Common myeloid progenitor, CD34-positive (primary cell): ENCODE data around the gene PAXX.
"Not testable (repeated sequence)": the region's sequence is repeated elsewhere in the genome, so short reads cannot be mapped to it uniquely, and the experiment has no call there.

Source experiments
- CTCF ChIA-PET: fragments of 350-600 bp; sonication (Branson Sonifier 250); formaldehyde crosslinking; loops from one replicate; lab custom pipeline; 2021; ENCODE audit warnings: antibody characterized with exemption; lab: Charles Lee
- POLR2A ChIA-PET: fragments of 350-600 bp; sonication (Branson Sonifier 250); formaldehyde crosslinking; loops from one replicate; lab custom pipeline; 2021; ENCODE audit warnings: antibody characterized with exemption; lab: Charles Lee
- DNase-seq, 3 donors: peaks; one replicate each; pipeline versions ENCODE4 v3.0.0 to v3.0.0-alpha.2; 2013
- H3K27ac ChIP-seq, 2 experiments: 1 replicate in 1 of 2; 2 replicates in 1 of 2; pipeline ENCODE4 v1.7.0; 2013; ENCODE audit warnings: inconsistent platforms in 2 of 2, low read length in 2 of 2, mild to moderate bottlenecking in 2 of 2, low read depth in 1 of 2, moderate library complexity in 1 of 2; ENCODE audit not compliant: severe bottlenecking in 2 of 2, insufficient read depth in 1 of 2, poor library complexity in 1 of 2
- H3K27me3 ChIP-seq, 5 experiments: replicated peaks in 2 of 5; 1 replicate in 3 of 5; 2 replicates in 2 of 5; pipeline versions ENCODE4 v1.6.1 to v1.7.0; 2013; ENCODE audit warnings: low read length in 4 of 5, mild to moderate bottlenecking in 2 of 5, moderate library complexity in 2 of 5, inconsistent platforms in 1 of 5; ENCODE audit not compliant: insufficient read depth in 5 of 5, control insufficient read depth in 4 of 5
- H3K36me3 ChIP-seq, 4 experiments: 1 replicate in 2 of 4; 2 replicates in 2 of 4; pipeline versions ENCODE4 v1.6.1 to v1.7.0; 2013; ENCODE audit warnings: low read length in 3 of 4, control low read depth in 1 of 4, mild to moderate bottlenecking in 1 of 4; ENCODE audit not compliant: control insufficient read depth in 4 of 4, insufficient read depth in 4 of 4
- H3K4me1 ChIP-seq, 4 experiments: 1 replicate in 3 of 4; 2 replicates in 1 of 4; pipeline versions ENCODE4 v1.6.1 to v1.7.1; 2013; ENCODE audit warnings: low read length in 3 of 4, mild to moderate bottlenecking in 3 of 4, control low read depth in 1 of 4, inconsistent platforms in 1 of 4, moderate library complexity in 1 of 4; ENCODE audit not compliant: control insufficient read depth in 4 of 4, insufficient read depth in 4 of 4; ENCODE audit errors: control extremely low read depth in 1 of 4
- H3K4me3 ChIP-seq, 7 experiments: 1 replicate in 4 of 7; 2 replicates in 3 of 7; pipeline versions ENCODE4 v1.5.1 to v1.7.0; 2013; ENCODE audit warnings: mild to moderate bottlenecking in 7 of 7, low read length in 6 of 7, moderate library complexity in 6 of 7, inconsistent platforms in 2 of 7, low read depth in 2 of 7, control low read depth in 1 of 7; ENCODE audit not compliant: insufficient read depth in 4 of 7, control insufficient read depth in 1 of 7; ENCODE audit errors: extremely low read depth in 1 of 7
- H3K9me3 ChIP-seq, 5 experiments: 1 replicate in 4 of 5; 2 replicates in 1 of 5; pipeline versions ENCODE4 v1.6.1 to v1.7.1; 2013; ENCODE audit warnings: low read length in 4 of 5, mild to moderate bottlenecking in 2 of 5, inconsistent platforms in 1 of 5, low read depth in 1 of 5, moderate library complexity in 1 of 5; ENCODE audit not compliant: control insufficient read depth in 4 of 5, insufficient read depth in 2 of 5; ENCODE audit errors: control extremely low read depth in 1 of 5
- WGBS: methylation state at CpG from one replicate; pipeline ENCODE4 v1.1.5; 2013; ENCODE audit not compliant: insufficient coverage; 5-methylcytosine and 5-hydroxymethylcytosine counted together

Gene PAXX

DNA sequence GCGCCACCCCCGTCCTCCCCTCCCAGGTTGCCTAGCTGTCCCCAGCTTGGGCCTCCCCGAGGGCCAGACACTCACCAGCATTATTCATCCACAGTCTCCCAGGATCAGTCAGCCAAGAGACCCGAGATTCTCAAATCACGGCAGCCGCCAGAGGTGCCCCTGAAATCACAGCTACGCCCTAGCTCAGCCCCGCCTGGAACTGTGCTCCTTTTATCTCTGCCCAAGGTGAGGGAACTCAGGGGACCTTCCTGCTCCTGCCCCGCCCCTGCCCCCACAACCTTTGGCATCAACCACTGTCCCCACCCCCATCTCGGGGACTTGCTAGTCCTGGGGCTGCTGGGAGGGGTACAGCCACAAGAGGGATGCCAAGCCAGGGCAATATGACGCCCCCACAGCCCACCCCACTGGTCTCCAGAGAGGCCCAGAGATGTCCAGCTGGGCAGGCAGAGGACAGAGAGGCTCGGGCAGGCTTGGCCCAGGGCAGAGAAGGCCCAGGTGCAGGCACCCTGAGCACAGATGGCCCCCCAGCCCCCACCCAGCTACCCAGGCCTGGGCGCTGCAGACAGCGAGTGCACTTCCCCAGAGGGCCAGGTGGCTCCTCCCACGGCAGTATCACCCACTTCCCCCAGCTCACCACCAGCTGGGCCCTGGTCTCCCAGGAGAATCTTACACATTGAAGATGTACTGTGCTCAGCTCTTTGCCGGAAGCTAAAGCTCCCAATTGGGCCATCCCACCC lies 39.9 kb downstream of the PAXX start, which contains the start of gene FUT7:
TSS of gene FUT7 (minus strand) at position 185 of the 737 bp plus-strand sequence. CDS start at position 88, 97 bp downstream.
- peak within 1 kb of the TSS in 6 of 7 experiments; percentile 24 to 83 (median 64) for H3K4me3 ChIP-seq
- no peaks in the 10 kb centered on the region for H3K9me3 ChIP-seq
- WGBS = 43% methylated on average over 11 of the region's 16 CpGs
- peaks cover 0 to 11% (median 2%) of the 10 kb centered on the region in 4 experiments for H3K36me3 ChIP-seq
- ChIA-PET CTCF (interaction anchor here (1.0 to 4.3 kb wide), 3 partner anchors 28 to 190 kb away, joined by 3 to 34 read pairs (median 5); partner anchors contain the start of gene AJM1), POLR2A (no interaction called here)
- peak in 2 of 3 donors; percentile 73 to 76 for DNase-seq
- H3K27me3 ChIP-seq = no peaks in the 10 kb centered on the region
- peaks cover 0 to 81% (median 78%) of the 10 kb centered on the region in 4 experiments for H3K4me1 ChIP-seq
- H3K27ac ChIP-seq = peak within 1 kb of the TSS; percentile 86 to 87

DNA sequence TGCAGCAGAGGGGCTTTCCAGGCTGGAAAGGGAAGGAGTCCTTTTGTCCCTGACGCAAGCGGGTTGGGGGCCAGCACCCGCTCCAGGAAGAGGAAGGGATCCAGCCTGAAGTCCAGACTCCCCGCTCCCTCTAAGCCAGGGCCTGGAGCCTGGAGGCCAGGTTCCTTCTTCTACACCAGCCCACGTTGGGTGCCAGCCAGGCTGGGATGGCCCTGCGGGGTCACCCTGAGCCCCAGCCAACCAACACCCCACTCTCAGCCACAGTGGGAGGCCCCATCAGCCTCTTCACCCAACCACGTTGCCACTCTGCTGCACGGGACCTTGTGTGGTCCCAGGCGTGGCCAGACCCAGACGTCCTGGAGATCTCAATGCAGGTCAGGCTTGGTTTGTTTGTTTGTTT lies 40.6 kb downstream of the PAXX start:
- peak; percentile 61 to 86 (median 86) for DNase-seq
- Histone ChIP-seq H3K27me3 (no peaks in the 10 kb centered on the region), H3K4me3 (peak overlapping the region; percentile 2 to 83 (median 49)), H3K9me3 (no peaks in the 10 kb centered on the region), H3K27ac (peak overlapping the region; percentile 44 to 87), H3K4me1 (peaks cover 0 to 75% (median 73%) of the 10 kb centered on the region in 4 experiments), H3K36me3 (peaks cover 0 to 14% (median 7%) of the 10 kb centered on the region in 4 experiments)
- WGBS = 31% methylated on average over 6 of the region's 10 CpGs
- ChIA-PET POLR2A (no interaction called here), CTCF (interaction anchor here (1.0 to 4.3 kb wide), 3 partner anchors 27 to 191 kb away, joined by 3 to 34 read pairs (median 5); partner anchors contain the start of gene AJM1)

DNA sequence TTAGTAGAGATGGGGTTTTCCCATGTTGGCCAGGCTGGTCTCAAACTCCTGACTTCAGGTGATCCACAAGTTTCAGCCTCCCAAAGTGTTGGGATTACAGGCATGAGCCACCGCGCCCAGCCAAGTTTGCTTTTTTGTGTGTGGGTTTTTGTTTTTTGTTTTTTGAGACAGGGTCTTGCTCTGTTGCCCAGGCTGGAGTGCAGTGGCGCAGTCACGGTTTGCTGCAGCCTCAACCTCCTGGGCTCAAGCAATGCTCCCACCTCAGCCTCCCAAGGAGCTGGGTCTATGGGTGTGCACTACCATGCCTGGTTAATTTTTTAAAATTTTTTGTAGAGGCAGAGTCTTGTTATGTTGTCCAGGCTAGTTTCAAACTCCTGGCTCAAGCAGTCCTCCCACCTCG lies 41.3 kb downstream of the PAXX start:
- POLR2A ChIA-PET, H3K9me3 ChIP-seq, H3K27me3 ChIP-seq: not testable (repeated sequence)
- CTCF ChIA-PET = interaction anchor here (1.6 to 8.5 kb wide), 5 partner anchors 9 to 87 kb away, joined by 4 to 109 read pairs (median 28); partner anchors contain the start of genes ABCA2, C8G, FBXW5 and NPDC1
- Histone ChIP-seq H3K4me3 (peak overlapping the region in 6 of 7 experiments; percentile 2 to 83 (median 66)), H3K4me1 (peaks cover 0 to 73% (median 71%) of the 10 kb centered on the region in 4 experiments), H3K27ac (peak overlapping the region in 1 of 2 experiments; percentile 87), H3K36me3 (peaks cover 0 to 14% (median 8%) of the 10 kb centered on the region in 4 experiments)
- DNase-seq = peak in 1 of 3 donors; percentile 37
- 100% methylated on average over 3 of the region's 5 CpGs for WGBS

DNA sequence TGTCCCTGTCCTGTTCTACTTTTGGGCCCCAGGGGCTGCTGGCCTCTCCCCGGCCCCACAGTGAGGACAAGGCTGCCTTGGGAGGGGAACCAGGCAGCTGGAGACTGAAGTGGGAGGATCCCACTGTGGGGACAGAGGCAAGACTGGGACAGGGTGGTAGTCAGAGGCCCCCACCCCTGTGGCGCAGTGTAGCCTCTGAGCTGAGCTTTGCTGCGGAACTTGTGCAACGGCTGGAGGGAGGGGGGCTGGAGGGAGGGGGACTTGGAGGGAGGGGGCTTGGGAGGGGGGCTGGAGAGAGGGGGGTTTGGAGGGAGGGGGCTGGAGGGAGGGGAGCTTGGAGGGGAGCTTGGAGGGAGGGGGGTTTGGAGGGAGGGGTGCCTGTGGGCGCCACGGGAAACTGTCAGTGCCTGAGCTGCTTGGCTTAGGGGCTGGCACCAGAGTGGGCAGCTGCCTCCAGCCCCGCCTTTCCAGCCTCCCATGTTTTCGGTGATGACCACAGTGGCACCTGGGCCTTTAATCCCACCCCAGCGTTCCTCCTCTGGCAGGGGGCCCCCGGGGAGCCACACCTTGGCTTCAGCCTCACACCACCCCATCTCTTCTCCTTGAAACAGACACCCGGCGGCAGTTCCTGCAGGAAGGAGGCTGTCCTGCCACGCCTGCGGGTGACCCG lies 42.0 kb downstream of the PAXX start:
- 0% methylated on average over 10 of the region's 15 CpGs for WGBS
- CTCF ChIA-PET = interaction anchor here (0.8 to 8.5 kb wide), 28 partner anchors 10 to 247 kb away, joined by 3 to 109 read pairs (median 6); partner anchors contain the start of genes ABCA2, C8G, CLIC3 and FBXW5
- Histone ChIP-seq H3K4me1 (peaks cover 0 to 66% (median 64%) of the 10 kb centered on the region in 4 experiments), H3K27ac (peak overlapping the region in 1 of 2 experiments; percentile 87), H3K27me3 (no peaks in the 10 kb centered on the region), H3K36me3 (peaks cover 0 to 21% (median 13%) of the 10 kb centered on the region in 4 experiments), H3K9me3 (no peaks in the 10 kb centered on the region), H3K4me3 (peak overlapping the region in 5 of 7 experiments; percentile 30 to 83 (median 73))
- DNase-seq = peak; percentile 78 to 91 (median 89)
- POLR2A ChIA-PET = interaction anchor here (0.7 to 1.5 kb wide), 2 partner anchors 12 to 59 kb away, joined by 4 read pairs; partner anchors contain the start of gene NPDC1

DNA sequence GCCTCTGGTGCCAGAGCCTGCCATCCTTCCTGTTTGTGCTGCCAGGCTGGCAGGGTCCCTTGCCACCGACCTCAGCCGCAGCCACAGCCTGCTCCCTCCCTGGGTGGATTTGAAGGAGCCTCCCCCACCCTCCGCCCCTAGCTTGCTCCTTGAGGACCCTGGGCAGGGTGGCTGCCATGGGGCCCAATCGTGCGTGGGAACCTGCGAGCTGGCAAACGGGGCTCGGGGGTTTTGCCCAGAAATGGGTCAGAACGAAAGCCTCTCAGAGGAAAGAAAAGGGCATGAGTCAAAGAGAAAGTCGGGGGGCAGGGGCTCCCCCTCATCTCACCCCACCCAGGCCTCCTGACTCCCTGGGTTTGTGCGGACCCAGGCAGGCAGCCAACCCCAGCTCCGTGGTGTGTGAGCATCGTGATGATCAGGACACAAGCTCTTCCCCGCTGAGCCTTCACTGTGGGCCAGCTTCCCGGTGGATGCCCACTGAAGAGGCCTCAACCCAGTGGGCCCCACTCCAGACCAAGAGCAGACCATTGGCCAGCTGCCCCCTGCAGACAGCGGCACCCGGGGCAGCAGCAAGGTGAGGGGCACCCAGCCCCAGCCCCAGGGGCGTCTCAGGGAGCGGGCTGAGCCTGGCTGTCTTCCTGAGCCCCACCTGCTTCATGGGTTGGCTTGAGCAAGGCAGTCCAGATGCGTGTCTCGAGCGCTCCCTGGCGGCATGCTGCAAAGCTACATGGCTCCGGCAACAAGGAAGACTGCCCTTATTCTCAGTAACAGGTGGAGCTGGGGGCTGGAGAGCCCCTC lies 42.7 kb downstream of the PAXX start:
- peak; percentile 91 to 96 (median 95) for DNase-seq
- POLR2A ChIA-PET = interaction anchor here (0.7 to 1.5 kb wide), 5 partner anchors 11 to 92 kb away, joined by 3 to 4 read pairs (median 4); partner anchors contain the start of gene NPDC1
- H3K27ac ChIP-seq = peak overlapping the region in 1 of 2 experiments; percentile 58
- WGBS = 1% methylated on average over 21 of the region's 24 CpGs
- no peaks in the 10 kb centered on the region for H3K27me3 ChIP-seq
- CTCF ChIA-PET = interaction anchor here (0.6 to 8.5 kb wide), 42 partner anchors 9 to 248 kb away, joined by 3 to 109 read pairs (median 4); partner anchors contain the start of genes ABCA2, C8G, CLIC3 and FBXW5
- H3K9me3 ChIP-seq = no peaks in the 10 kb centered on the region
- H3K36me3 ChIP-seq = peaks cover 0 to 29% (median 20%) of the 10 kb centered on the region in 4 experiments
- peaks cover 0 to 58% (median 57%) of the 10 kb centered on the region in 4 experiments for H3K4me1 ChIP-seq
- peak overlapping the region in 5 of 7 experiments; percentile 29 to 59 (median 51) for H3K4me3 ChIP-seq

DNA sequence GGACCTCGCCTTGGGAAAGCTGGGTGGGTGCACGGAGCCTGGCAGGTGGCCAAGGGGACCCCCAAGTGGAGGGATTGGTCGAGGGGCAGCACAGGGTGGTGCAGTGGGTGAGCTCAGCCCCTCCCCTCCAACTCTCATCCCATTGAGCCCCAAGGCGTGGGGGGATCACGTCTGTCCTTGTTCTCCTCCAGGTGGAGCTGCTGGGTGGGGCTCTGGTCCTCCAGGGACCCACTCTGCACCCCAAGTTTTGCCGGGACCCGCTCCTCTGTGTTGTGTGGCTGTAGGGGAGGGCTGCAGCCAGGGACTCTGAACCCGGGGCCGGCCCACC lies 43.2 kb downstream of the PAXX start:
- 49% methylated on average over 5 of the region's 9 CpGs for WGBS
- Histone ChIP-seq H3K27ac (no peak overlapping the region), H3K4me3 (peak overlapping the region in 4 of 7 experiments; percentile 30 to 59 (median 51)), H3K9me3 (no peaks in the 10 kb centered on the region), H3K4me1 (peaks cover 0 to 53% (median 52%) of the 10 kb centered on the region in 4 experiments), H3K36me3 (peaks cover 0 to 33% (median 22%) of the 10 kb centered on the region in 4 experiments), H3K27me3 (no peaks in the 10 kb centered on the region)
- DNase-seq = no peak
- CTCF ChIA-PET = interaction anchor here (0.6 to 8.5 kb wide), 36 partner anchors 9 to 248 kb away, joined by 3 to 109 read pairs (median 4); partner anchors contain the start of genes ABCA2, C8G, CLIC3 and FBXW5
- POLR2A ChIA-PET = interaction anchor here (0.7 to 1.5 kb wide), 3 partner anchors 11 to 92 kb away, joined by 3 to 4 read pairs (median 4); partner anchors contain the start of gene NPDC1
